Nucleus accumbens (tissue), 56 donors: ENCODE measurements around the gene TKTL2.
"Not testable (repeated sequence)": the region's sequence is repeated elsewhere in the genome, so short reads cannot be mapped to it uniquely, and the experiment has no call there.

Experiments
- DNase-seq, 56 donors: peaks; one replicate each; lab custom pipeline; 2025; lab: John Stamatoyannopoulos, UW

TKTL2 gene

DNA sequence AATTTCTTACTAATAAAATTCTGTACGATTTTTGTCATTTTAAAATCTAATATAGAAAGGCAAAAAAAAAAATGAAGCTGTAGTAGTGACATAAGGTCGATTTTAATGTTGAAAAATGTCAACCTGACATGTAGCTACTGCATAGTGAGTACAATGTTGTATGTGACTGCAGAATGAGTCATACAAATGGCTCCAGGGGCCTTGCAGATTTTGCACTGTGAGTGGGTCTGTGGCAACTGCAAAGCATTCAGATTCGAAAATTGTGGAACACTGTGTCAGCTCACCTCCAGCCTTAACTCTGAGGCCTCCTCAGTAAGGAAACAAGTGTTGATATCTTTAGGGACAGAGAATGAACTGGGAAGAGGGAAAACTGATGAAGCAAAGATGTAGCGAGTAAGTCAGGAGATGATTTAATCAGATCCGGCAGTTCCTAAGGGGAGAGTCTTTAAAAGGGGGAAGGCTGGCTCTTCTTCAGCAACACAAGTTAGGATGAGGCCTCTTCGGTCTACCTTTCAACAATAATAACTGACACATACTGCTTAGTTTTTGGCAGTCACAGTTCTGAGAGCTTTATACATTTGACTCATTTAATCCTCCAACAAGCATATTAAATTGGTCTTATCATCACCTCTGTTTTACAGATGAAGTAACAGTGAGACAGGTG is 24.9 kb downstream of the TKTL2 start:
- peak in 11 of 56 donors; percentile 1 to 9 (median 4) for DNase-seq

DNA sequence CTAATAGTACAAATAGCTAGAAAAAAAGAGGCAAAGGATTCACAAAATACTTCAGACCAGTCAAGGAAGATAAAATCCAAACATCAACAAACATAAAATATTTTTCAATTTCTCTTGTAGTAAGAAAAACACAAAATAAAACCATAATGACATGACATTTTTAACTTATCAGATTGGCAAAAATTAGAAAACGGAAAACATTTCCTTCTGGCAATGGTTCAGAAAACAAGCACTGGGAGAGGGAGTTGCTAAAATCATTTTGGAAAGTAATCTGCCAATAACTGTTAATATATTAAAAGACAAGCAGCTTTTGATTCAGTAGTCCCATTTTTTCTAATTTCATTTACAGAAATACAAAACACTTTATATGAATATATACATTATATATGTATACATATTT is 26.1 kb downstream of the TKTL2 start:
- no peak for DNase-seq

GRCh38 chr4:163447023-163447422 is 26.5 kb downstream of the TKTL2 start:
- not testable (repeated sequence) for DNase-seq

GRCh38 chr4:163440040-163440439 is 33.5 kb downstream of the TKTL2 start:
- DNase-seq = no peak
